Keratinocyte (primary cell): ENCODE data around the gene LARGE1. TPM values are rescaled to one million over a fixed set of nuclear protein-coding genes. Genes with fewer than 3 reads are reported as not detected.

Experiments used
- DNase-seq: peaks from one replicate; pipeline ENCODE4 v3.0.0-alpha.2; 2011; ENCODE audit warnings: low read depth, missing footprints, low spot score
- FAIRE-seq: peaks from 2 replicates; lab custom pipeline; 2011; peaks lifted over from hg19 to GRCh38; lab: Jason Lieb, UNC
- H2AFZ ChIP-seq: 2 replicates; pipeline ENCODE4 v1.6.0; 2012; ENCODE audit warnings: low read length, control low read depth, inconsistent platforms; ENCODE audit not compliant: control insufficient read depth
- H3K27ac ChIP-seq: 2 replicates; pipeline ENCODE4 v1.5.1; 2011; ENCODE audit warnings: low read length; ENCODE audit not compliant: control insufficient read depth, insufficient read depth
- H3K27me3 ChIP-seq: 3 replicates; pipeline ENCODE4 v1.6.0; 2011; ENCODE audit warnings: low read length; ENCODE audit not compliant: control insufficient read depth, insufficient read depth; ENCODE audit errors: extremely low read depth
- H3K36me3 ChIP-seq, 2 experiments: 2 replicates in 1 of 2; 3 replicates in 1 of 2; pipeline ENCODE4 v1.5.1; 2011; ENCODE audit warnings: low read length in 2 of 2, mild to moderate bottlenecking in 1 of 2; ENCODE audit not compliant: control insufficient read depth in 2 of 2, insufficient read depth in 2 of 2; ENCODE audit errors: extremely low read depth in 1 of 2
- H3K4me1 ChIP-seq: 3 replicates; pipeline ENCODE4 v1.5.1; 2011; ENCODE audit warnings: low read length; ENCODE audit not compliant: control insufficient read depth, insufficient read depth; ENCODE audit errors: extremely low read depth
- H3K4me2 ChIP-seq: 3 replicates; pipeline ENCODE4 v1.6.0; 2011; ENCODE audit warnings: low read depth, low read length; ENCODE audit not compliant: control insufficient read depth, insufficient read depth; ENCODE audit errors: extremely low read depth
- H3K4me3 ChIP-seq, 3 experiments: fragments of 200-600 bp in 1 of 3; sonication (generic) in 1 of 3; 2 replicates in 2 of 3; 3 replicates in 1 of 3; pipeline ENCODE4 v1.5.1; 2011 to 2016; ENCODE audit warnings: low read length in 3 of 3, mild to moderate bottlenecking in 3 of 3, control low read depth in 2 of 3, inconsistent platforms in 1 of 3, low read depth in 1 of 3, mixed read lengths in 1 of 3, mixed run types in 1 of 3, moderate library complexity in 1 of 3; ENCODE audit not compliant: control insufficient read depth in 2 of 3, insufficient read depth in 2 of 3; ENCODE audit errors: extremely low read depth in 1 of 3
- H3K79me2 ChIP-seq: 2 replicates; pipeline ENCODE4 v1.6.0; 2012; ENCODE audit warnings: low read length; ENCODE audit not compliant: control insufficient read depth, insufficient read depth
- H3K9ac ChIP-seq: 3 replicates; pipeline ENCODE4 v1.6.0; 2011; ENCODE audit warnings: low read length; ENCODE audit not compliant: control insufficient read depth, insufficient read depth; ENCODE audit errors: extremely low read depth
- H3K9me1 ChIP-seq: 3 replicates; pipeline ENCODE4 v1.6.0; 2011; ENCODE audit warnings: low read length; ENCODE audit not compliant: control insufficient read depth, insufficient read depth; ENCODE audit errors: extremely low read depth
- H3K9me3 ChIP-seq: 2 replicates; pipeline ENCODE4 v1.5.1; 2012; ENCODE audit warnings: low read depth, low read length; ENCODE audit not compliant: control insufficient read depth
- H4K20me1 ChIP-seq: 3 replicates; pipeline ENCODE4 v1.6.0; 2011; ENCODE audit warnings: low read length; ENCODE audit not compliant: control insufficient read depth, insufficient read depth; ENCODE audit errors: extremely low read depth
- EZH2 ChIP-seq: IDR thresholded peaks from one replicate; pipeline ENCODE4 v1.6.1; 2012; ENCODE audit warnings: inconsistent platforms, mild to moderate bottlenecking, low read length, moderate library complexity
- dilution Hi-C: fragments of 300-500 bp; cut with MboI; formaldehyde crosslinking; loops from one replicate; pipeline ENCODE4 v1.7.0; 2020; ENCODE audit warnings: low sequenced_read_pairs; ENCODE audit not compliant: extremely low pct_ligation_motif_present
- polyA plus RNA-seq, 5 experiments: library from polyadenylated mRNA; depleted of rRNA in 3 of 5; stranded (reverse) in 3 of 5; stranded (forward) in 1 of 5; unstranded in 1 of 5; fragments of >200 nt; gene quantifications; 1 replicate in 1 of 5; 2 replicates in 3 of 5; 3 replicates in 1 of 5; pipeline versions ENCODE4 v1.2.1 to v1.2.3, GENCODE V29; 2011 to 2012; ENCODE audit warnings: missing spikeins in 2 of 5, low read depth in 1 of 5, low replicate concordance in 1 of 5
- small RNA-seq, 3 experiments: library from RNA; depleted of rRNA; stranded (forward); fragments of <200 nt; gene quantifications; one replicate each; pipeline ENCODE3, GENCODE V24; 2012; ENCODE audit warnings: low read depth in 3 of 3, low replicate concordance in 1 of 3; ENCODE audit not compliant: insufficient read length in 3 of 3
- TF ChIP-seq, protein P1 (sequence below), 3 experiments: IDR thresholded peaks in 1 of 3; conservative IDR thresholded peaks in 1 of 3; optimal IDR thresholded peaks in 1 of 3; 2 replicates in 2 of 3; 3 replicates in 1 of 3; pipeline versions ENCODE3 to v1.5.1; 2011; ENCODE audit warnings: low read length in 3 of 3, mild to moderate bottlenecking in 3 of 3, moderate library complexity in 2 of 3, control low read depth in 1 of 3, inconsistent platforms in 1 of 3; ENCODE audit not compliant: insufficient read depth in 2 of 3; ENCODE audit errors: extremely low read depth in 1 of 3

Gene LARGE1
- polyA plus RNA-seq, 1 donor (not counting 4 experiments of a cell fraction or from before 2014, with no cell fraction given), result 4.5 TPM

DNA sequence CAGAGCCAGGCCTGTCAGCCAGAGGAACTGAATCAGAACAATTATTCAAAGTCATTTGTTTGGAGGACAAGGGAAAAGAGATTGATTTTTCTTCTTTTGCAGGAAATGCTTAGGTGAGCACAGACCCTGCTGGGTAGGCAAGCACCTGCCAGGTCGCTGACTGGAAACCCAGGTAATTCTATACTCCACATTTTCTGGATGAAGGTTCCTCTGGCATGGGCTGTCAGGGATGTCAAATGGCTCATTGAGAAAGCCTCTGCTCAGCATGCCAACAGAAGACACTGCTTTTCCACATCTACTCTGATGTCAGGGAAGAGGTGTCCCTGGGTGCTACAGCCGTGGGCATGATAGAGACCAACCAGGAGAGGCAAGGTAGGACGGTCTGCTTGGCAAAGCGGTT, 695.4 kb downstream of the LARGE1 start:
- H3K27ac ChIP-seq, result no peak overlapping the region
- H3K79me2 ChIP-seq, result no peaks in the 10 kb centered on the region
- H3K4me3 ChIP-seq, result no peak overlapping the region
- TF ChIP-seq, protein P1, sequence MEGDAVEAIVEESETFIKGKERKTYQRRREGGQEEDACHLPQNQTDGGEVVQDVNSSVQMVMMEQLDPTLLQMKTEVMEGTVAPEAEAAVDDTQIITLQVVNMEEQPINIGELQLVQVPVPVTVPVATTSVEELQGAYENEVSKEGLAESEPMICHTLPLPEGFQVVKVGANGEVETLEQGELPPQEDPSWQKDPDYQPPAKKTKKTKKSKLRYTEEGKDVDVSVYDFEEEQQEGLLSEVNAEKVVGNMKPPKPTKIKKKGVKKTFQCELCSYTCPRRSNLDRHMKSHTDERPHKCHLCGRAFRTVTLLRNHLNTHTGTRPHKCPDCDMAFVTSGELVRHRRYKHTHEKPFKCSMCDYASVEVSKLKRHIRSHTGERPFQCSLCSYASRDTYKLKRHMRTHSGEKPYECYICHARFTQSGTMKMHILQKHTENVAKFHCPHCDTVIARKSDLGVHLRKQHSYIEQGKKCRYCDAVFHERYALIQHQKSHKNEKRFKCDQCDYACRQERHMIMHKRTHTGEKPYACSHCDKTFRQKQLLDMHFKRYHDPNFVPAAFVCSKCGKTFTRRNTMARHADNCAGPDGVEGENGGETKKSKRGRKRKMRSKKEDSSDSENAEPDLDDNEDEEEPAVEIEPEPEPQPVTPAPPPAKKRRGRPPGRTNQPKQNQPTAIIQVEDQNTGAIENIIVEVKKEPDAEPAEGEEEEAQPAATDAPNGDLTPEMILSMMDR (optimal IDR thresholded peaks at IDR 0.05 in 1 of 3, IDR thresholded peaks at IDR 0.05 in 1 of 3, conservative IDR thresholded peaks at IDR 0.05 in 1 of 3; ENCODE audit: extremely low read depth in 1 of 3, insufficient read depth in 2 of 3, low read length in 3 of 3), result no peak
- no peak for TF ChIP-seq EZH2
- H3K36me3 ChIP-seq, result no peaks in the 10 kb centered on the region
- H3K4me1 ChIP-seq, result no peaks in the 10 kb centered on the region
- DNase-seq (no peak), FAIRE-seq (no peak)
- H2AFZ ChIP-seq, result no peak overlapping the region
- no peak overlapping the region for H3K9ac ChIP-seq
- no peaks in the 10 kb centered on the region for H3K9me1 ChIP-seq
- no peaks in the 10 kb centered on the region for H3K27me3 ChIP-seq
- dilution Hi-C loops, result loop anchor here (25.0 kb wide), 1 partner anchor 188 kb away; no protein-coding TSS in a partner anchor
- H3K4me2 ChIP-seq, result no peak overlapping the region
- H4K20me1 ChIP-seq, result no peaks in the 10 kb centered on the region
- no peaks in the 10 kb centered on the region for H3K9me3 ChIP-seq

Small RNA genes within 50 kb of the gene (small RNA-seq; reads per million reads assigned to genes)
- gene MIR4764 (0 reads per million in 3 experiments), gene SNORA50B (0 reads per million in 3 experiments)
